K562 (cell line): ENCODE data around the gene LENEP. TPM values are rescaled to one million over a fixed set of nuclear protein-coding genes. Genes with fewer than 3 reads are reported as not detected.

Experiments
- ATAC-seq: fragments of 200-7000 bp; cut with Tn5 transposase; 3 replicates; pipeline ENCODE4 v1.9.1; 2020; ENCODE audit warnings: moderate library complexity
- BruUV-seq: library from RNA; stranded (reverse); fragments of 400-500 nt; replicated peaks from 2 replicates; lab custom pipeline; 2021; lab: Mats Ljungman, UMichigan
- CTCF ChIA-PET: fragments of 300-600 bp; formaldehyde crosslinking; extraction: SDS; loops from one replicate; lab custom pipeline; 2021; ENCODE audit warnings: low intra/inter-chr PET ratio; lab: Yijun Ruan, JAX
- POLR2A ChIA-PET: fragments of 300-600, 350-650 bp; sonication (Branson Sonifier 250); formaldehyde crosslinking; extraction: SDS; loops from one replicate; lab custom pipeline; 2021; ENCODE audit warnings: antibody characterized with exemption, inconsistent platforms; lab: Yijun Ruan, JAX
- DNase-seq, 4 experiments: peaks; one replicate each; pipeline versions ENCODE4 v3.0.0 to v3.0.0-alpha.2; 2011 to 2018; ENCODE audit warnings: low spot score in 3 of 4, mixed read lengths in 3 of 4; ENCODE audit errors: extremely low read depth in 1 of 4
- FAIRE-seq: peaks from 2 replicates; lab custom pipeline; 2011; peaks lifted over from hg19 to GRCh38; lab: Jason Lieb, UNC
- H2AFZ ChIP-seq: 2 replicates; pipeline ENCODE4 v1.6.0; 2011; ENCODE audit warnings: low read depth, low read length, control low read depth, inconsistent platforms
- H3K27ac ChIP-seq: fragments of 200-600 bp; 3 replicates; pipeline ENCODE4 v1.8.0; 2011; ENCODE audit warnings: low read depth, mild to moderate bottlenecking, control low read depth, inconsistent platforms, low read length, moderate library complexity, mixed read lengths; ENCODE audit errors: extremely low read depth
- H3K27me3 ChIP-seq, 2 experiments: fragments of 300-600 bp in 1 of 2; 2 replicates in 1 of 2; 3 replicates in 1 of 2; pipeline versions ENCODE4 v1.6.0 to v1.8.0; 2011; ENCODE audit warnings: inconsistent platforms in 2 of 2, low read length in 2 of 2, mild to moderate bottlenecking in 1 of 2, mixed read lengths in 1 of 2, moderate library complexity in 1 of 2; ENCODE audit not compliant: control insufficient read depth in 2 of 2, insufficient read depth in 2 of 2
- H3K36me3 ChIP-seq: fragments of 300-600 bp; 3 replicates; pipeline ENCODE4 v1.8.0; 2011; ENCODE audit warnings: mild to moderate bottlenecking, low read length, inconsistent platforms; ENCODE audit not compliant: control insufficient read depth, insufficient read depth
- H3K4me1 ChIP-seq, 2 experiments: fragments of 200-600 bp in 1 of 2; replicated peaks in 1 of 2; 2 replicates in 1 of 2; 3 replicates in 1 of 2; pipeline versions ENCODE4 v1.5.1 to v1.8.0; 2011; ENCODE audit warnings: inconsistent platforms in 2 of 2, low read length in 2 of 2, mild to moderate bottlenecking in 1 of 2, mixed read lengths in 1 of 2, moderate library complexity in 1 of 2; ENCODE audit not compliant: control insufficient read depth in 2 of 2, insufficient read depth in 2 of 2
- H3K4me2 ChIP-seq: 2 replicates; pipeline ENCODE4 v1.6.1; 2011; ENCODE audit warnings: low read length, control low read depth, inconsistent platforms, mixed read lengths; ENCODE audit not compliant: insufficient read depth
- H3K4me3 ChIP-seq: fragments of 200-600 bp; sonication (generic), shearing (Covaris generic); 2 replicates; pipeline ENCODE4 v1.5.1; 2016; ENCODE audit warnings: control low read depth, inconsistent platforms
- H3K79me2 ChIP-seq: fragments of 200-600 bp; 3 replicates; pipeline ENCODE4 v1.8.0; 2011; ENCODE audit warnings: low read length, inconsistent platforms; ENCODE audit not compliant: control insufficient read depth, insufficient read depth
- H3K9ac ChIP-seq, 2 experiments: 2 replicates each; pipeline versions ENCODE4 v1.6.0 to v1.6.1; 2011; ENCODE audit warnings: low read depth in 2 of 2, low read length in 2 of 2, control low read depth in 1 of 2, inconsistent platforms in 1 of 2, mild to moderate bottlenecking in 1 of 2, mixed read lengths in 1 of 2; ENCODE audit not compliant: insufficient read depth in 1 of 2
- H3K9me1 ChIP-seq: one replicate; pipeline ENCODE4 v1.6.0; 2011; ENCODE audit warnings: inconsistent platforms, mild to moderate bottlenecking, low read length, moderate library complexity; ENCODE audit not compliant: control insufficient read depth, insufficient read depth
- H3K9me3 ChIP-seq: replicated peaks from 2 replicates; pipeline ENCODE4 v1.5.1; 2011; ENCODE audit warnings: low read depth, low read length, inconsistent platforms; ENCODE audit not compliant: control insufficient read depth, insufficient read depth
- H4K20me1 ChIP-seq: replicated peaks from 2 replicates; pipeline ENCODE4 v1.6.1; 2011; ENCODE audit warnings: low read length, inconsistent platforms, mixed read lengths; ENCODE audit not compliant: control insufficient read depth, insufficient read depth
- GABPB2 ChIP-seq: fragments of 250-450 bp; sonication (Bioruptor Pico); conservative IDR thresholded peaks from 2 replicates; pipeline ENCODE4 v1.5.1; 2021; ENCODE audit warnings: mild to moderate bottlenecking
- MAFF ChIP-seq: IDR thresholded peaks from 2 replicates; pipeline ENCODE4 v1.6.1; 2012; ENCODE audit warnings: low read length, improper control_type of control experiment
- SMC3 ChIP-seq: conservative IDR thresholded peaks from 2 replicates; pipeline ENCODE4 v1.6.1; 2011; ENCODE audit warnings: low read depth, low read length, improper control_type of control experiment; ENCODE audit not compliant: insufficient read depth
- XRCC4 ChIP-seq: IDR thresholded peaks from one replicate; pipeline ENCODE4 v1.6.1; 2011; ENCODE audit not compliant: insufficient read depth, insufficient read length; ENCODE audit errors: extremely low read depth
- ZBTB9 ChIP-seq: fragments of 450-650 bp; formaldehyde crosslinking; IDR thresholded peaks from 2 replicates; pipeline ENCODE4 v1.4.0; 2020; ENCODE audit warnings: mild to moderate bottlenecking, moderate library complexity
- WGBS: fragments of 100-300 bp; shearing (Covaris generic); methylation state at CpG from one replicate; pipeline ENCODE4 v1.1.6; 2016; ENCODE audit warnings: low coverage, mixed read lengths; ENCODE audit not compliant: insufficient coverage; ENCODE audit errors: missing lambda C conversion rate; 5-methylcytosine and 5-hydroxymethylcytosine counted together
- in situ Hi-C: fragments of 300-500 bp; cut with MboI; formaldehyde crosslinking; loops from 4 replicates; pipeline ENCODE4 v1.15.0; 2018; ENCODE audit warnings: inconsistent platforms, mixed read lengths
- intact Hi-C: fragments of 100-400 bp; cut with micrococcal nuclease; formaldehyde crosslinking; loops from 2 replicates; pipeline ENCODE4 v1.14.2; 2022
- polyA plus RNA-seq, 8 experiments: library from polyadenylated mRNA; depleted of rRNA in 4 of 8; stranded (reverse) in 5 of 8; unstranded in 3 of 8; fragments of >200 nt; fragmentation: Nextera tagmentation in 2 of 8; fragmentation: Illumina TruSeq in 1 of 8; extraction: Ambion mirVana in 2 of 8; extraction: Trizol in 1 of 8; gene quantifications; 2 replicates each; pipeline versions ENCODE4 v1.2.1 to v1.2.3, GENCODE V29; 2011 to 2014; ENCODE audit warnings: inconsistent platforms in 1 of 8, missing spikeins in 1 of 8
- total RNA-seq, 7 experiments: library from RNA; depleted of rRNA in 6 of 7; stranded (reverse); fragments of >200 nt in 6 of 7; fragmentation: Illumina TruSeq in 2 of 7; extraction: Trizol in 2 of 7; gene quantifications; 2 replicates each; pipeline versions ENCODE4 v1.2.1 to v1.2.3, GENCODE V29; 2011 to 2021; ENCODE audit warnings: low replicate concordance in 1 of 7
- TF ChIP-seq, protein P1 (sequence below): sonication (generic); formaldehyde crosslinking; IDR thresholded peaks from 2 replicates; pipeline ENCODE4 v1.8.0; 2022; ENCODE audit warnings: mild to moderate bottlenecking, missing genetic modification reagents

The LENEP gene
- total and polyA plus RNA-seq, 9 of the 15 experiments (the other 6 are each of a cell fraction or from before 2014, with no cell fraction given): 0.23 to 0.87 (median 0.67) TPM; not detected in 5

DNA sequence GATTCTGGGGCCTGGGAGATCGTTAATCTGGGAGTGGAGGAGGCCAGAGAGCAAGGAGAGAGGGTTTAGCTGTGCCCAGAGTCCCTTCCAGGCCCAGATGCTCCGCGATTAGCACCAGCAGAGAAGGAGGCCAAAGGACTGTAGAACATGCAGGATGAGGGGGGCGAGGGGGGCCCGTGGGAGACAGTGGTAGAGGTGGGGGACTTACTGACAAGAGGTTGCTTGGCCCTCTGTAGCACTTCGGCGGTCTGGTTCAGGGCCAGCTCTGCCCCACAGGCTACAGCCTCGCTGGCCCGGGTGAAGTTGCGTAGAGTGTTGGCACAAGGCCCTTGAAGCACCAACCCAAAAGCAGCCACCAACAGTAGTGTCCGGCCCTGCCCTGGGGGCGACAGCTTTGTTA is 39.5 kb downstream of the LENEP start (continued):
- TF ChIP-seq ZBTB9 (no peak), MAFF (no peak), GABPB2 (CRISPR knock-in tag) (no peak), SMC3 (no peak)
- TF ChIP-seq, all 486 proteins: peak for 0

DNA sequence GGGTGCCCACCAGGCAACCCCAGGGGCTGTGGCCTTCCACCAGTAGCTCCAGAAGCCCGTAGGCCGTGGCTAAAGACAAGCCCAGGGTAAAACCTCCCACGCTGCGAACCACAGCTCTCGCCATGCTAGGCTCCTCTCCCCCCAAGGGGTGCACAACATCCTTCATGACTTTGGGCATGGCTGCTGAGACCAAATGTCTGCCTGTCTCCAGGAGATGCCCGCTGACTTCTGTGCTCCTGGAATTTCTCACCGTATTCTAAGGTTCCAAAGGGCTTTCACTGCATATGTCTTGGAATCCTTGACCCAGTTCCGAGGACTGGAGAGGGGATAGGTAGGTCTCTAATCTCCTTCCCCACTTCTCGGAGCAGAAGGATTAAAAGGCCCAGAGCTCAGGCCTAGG is 40.1 kb downstream of the LENEP start, which contains the start of the genes DCST1 and DCST2:
DCST1 (plus strand) TSS at position 301 of the 400 bp plus-strand sequence. CDS start 213 bp downstream, outside the sequence.
DCST2 (minus strand) TSS at position 258 of the 400 bp plus-strand sequence; CDS start at position 178, 80 bp downstream.
- no peak within 1 kb of the TSS for H3K27ac ChIP-seq
- intact Hi-C loops: no loop called here
- H3K27me3 ChIP-seq: peaks cover 0 to 23% of the 10 kb centered on the region in 2 experiments; a peak in 3 of 5 replicates
- TF ChIP-seq, protein P1, sequence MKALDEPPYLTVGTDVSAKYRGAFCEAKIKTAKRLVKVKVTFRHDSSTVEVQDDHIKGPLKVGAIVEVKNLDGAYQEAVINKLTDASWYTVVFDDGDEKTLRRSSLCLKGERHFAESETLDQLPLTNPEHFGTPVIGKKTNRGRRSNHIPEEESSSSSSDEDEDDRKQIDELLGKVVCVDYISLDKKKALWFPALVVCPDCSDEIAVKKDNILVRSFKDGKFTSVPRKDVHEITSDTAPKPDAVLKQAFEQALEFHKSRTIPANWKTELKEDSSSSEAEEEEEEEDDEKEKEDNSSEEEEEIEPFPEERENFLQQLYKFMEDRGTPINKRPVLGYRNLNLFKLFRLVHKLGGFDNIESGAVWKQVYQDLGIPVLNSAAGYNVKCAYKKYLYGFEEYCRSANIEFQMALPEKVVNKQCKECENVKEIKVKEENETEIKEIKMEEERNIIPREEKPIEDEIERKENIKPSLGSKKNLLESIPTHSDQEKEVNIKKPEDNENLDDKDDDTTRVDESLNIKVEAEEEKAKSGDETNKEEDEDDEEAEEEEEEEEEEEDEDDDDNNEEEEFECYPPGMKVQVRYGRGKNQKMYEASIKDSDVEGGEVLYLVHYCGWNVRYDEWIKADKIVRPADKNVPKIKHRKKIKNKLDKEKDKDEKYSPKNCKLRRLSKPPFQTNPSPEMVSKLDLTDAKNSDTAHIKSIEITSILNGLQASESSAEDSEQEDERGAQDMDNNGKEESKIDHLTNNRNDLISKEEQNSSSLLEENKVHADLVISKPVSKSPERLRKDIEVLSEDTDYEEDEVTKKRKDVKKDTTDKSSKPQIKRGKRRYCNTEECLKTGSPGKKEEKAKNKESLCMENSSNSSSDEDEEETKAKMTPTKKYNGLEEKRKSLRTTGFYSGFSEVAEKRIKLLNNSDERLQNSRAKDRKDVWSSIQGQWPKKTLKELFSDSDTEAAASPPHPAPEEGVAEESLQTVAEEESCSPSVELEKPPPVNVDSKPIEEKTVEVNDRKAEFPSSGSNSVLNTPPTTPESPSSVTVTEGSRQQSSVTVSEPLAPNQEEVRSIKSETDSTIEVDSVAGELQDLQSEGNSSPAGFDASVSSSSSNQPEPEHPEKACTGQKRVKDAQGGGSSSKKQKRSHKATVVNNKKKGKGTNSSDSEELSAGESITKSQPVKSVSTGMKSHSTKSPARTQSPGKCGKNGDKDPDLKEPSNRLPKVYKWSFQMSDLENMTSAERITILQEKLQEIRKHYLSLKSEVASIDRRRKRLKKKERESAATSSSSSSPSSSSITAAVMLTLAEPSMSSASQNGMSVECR (CRISPR knock-in tag): no peak
- TF ChIP-seq XRCC4: no peak
- DNase-seq (no peak), ATAC-seq (no peak), FAIRE-seq (no peak)
- no peaks in the 10 kb centered on the region for H3K9me3 ChIP-seq
- H2AFZ ChIP-seq: no peak within 1 kb of the TSS
- POLR2A ChIA-PET: interaction anchor here (1.3 to 1.9 kb wide), 2 partner anchors 14 to 16 kb away, joined by 4 to 8 read pairs; no protein-coding TSS in a partner anchor
- CTCF ChIA-PET: no interaction called here
- H3K79me2 ChIP-seq: no peaks in the 10 kb centered on the region
- in situ Hi-C loops: no loop called here
- 26% methylated on average over 7 of the region's 9 CpGs for WGBS
- no peak within 1 kb of the TSS for H3K4me3 ChIP-seq
- H3K4me2 ChIP-seq: no peak within 1 kb of the TSS
- BruUV-seq: no TSS peak
- peak within 1 kb of the TSS in 1 of 2 experiments; percentile 58; a peak in 2 of 4 replicates for H3K9ac ChIP-seq
- no peaks in the 10 kb centered on the region for H3K36me3 ChIP-seq
- H3K4me1 ChIP-seq: peaks cover under 1 to 18% of the 10 kb centered on the region in 2 experiments; a peak in 3 of 5 replicates
- no peaks in the 10 kb centered on the region for H4K20me1 ChIP-seq
- no peaks in the 10 kb centered on the region for H3K9me1 ChIP-seq
